Stimulated activated CD4-positive, alpha-beta T cell treated with anti-CD3 and anti-CD28 coated beads, Interleukin-4, amount 100 ng/mL, for 1 hour (primary cell): Measurements from ENCODE around the gene CCDC167.

Source experiments
- DNase-seq: peaks from one replicate; pipeline ENCODE4 v3.0.0-alpha.2; 2020

CCDC167 gene

DNA sequence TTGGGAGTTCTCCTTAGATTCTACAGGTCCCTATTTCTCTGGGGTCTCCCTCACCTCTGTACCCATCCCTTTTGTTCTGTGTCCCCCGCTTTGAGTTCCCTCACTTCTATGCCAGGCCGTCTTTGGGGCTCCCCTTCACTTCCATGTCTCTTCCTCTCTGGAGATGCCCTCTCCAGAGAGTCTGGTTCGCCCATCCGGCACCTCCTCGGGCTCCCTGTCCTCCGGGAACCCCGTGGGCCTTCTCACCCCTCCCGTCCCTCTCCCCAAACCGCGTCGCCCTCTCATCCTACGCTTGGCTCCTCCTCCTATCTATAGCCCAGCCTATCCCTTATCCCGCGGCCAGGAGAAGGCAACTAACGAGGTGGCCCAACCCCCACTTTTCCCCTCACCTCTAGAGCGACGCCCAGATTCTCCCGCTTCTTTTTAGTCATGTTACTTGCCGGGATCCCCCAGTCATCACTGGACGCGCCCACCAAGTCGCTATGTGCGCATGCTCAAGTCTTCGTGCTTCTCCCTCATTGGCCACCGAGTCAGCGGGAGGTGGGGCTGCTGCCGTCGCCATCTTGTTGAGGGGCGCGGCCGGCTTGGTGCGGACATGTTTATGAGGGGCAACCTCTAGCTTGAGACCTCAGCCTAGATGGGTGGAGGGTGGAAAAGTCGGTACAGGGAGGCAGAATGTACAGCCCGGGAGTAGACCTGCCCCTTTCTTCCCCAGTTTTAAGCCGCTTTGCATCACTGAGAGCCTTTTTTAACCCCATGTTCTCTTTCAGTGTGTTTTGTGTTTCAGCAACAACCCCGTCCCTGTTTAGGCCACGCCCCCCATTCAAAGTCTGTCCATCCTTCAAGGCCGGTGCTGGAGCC is at the start of gene CCDC167:
Gene CCDC167 (minus strand): TSS at position 461 of the 861 bp plus-strand sequence. CDS start 30 bp downstream, at position 431.
- DNase-seq, result peak; percentile 95

DNA sequence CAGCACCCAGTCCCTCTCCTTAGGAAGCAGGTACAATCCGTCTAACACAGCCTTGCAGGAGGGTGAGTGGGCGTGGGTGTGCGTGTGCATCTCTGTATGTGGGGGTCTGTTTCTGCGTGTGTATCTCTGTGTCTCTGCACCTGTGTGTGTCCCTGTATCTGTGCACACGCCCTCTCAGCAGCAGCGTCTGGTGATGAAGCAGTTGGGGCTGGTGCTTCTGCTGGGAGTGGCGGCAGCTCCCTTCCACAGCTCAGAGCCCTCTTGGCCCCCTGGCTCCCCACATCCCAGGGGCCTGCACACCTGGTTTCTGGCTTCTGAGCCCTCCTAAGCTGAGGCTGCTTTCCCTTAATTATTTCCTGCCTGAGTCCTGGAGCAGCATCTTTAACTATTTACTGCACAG is 49.5 kb upstream of the CCDC167 start:
- no peak for DNase-seq

GRCh38 chr6:37548067-37548674 is 48.5 kb upstream of the CCDC167 start:
- DNase-seq, result no peak

DNA sequence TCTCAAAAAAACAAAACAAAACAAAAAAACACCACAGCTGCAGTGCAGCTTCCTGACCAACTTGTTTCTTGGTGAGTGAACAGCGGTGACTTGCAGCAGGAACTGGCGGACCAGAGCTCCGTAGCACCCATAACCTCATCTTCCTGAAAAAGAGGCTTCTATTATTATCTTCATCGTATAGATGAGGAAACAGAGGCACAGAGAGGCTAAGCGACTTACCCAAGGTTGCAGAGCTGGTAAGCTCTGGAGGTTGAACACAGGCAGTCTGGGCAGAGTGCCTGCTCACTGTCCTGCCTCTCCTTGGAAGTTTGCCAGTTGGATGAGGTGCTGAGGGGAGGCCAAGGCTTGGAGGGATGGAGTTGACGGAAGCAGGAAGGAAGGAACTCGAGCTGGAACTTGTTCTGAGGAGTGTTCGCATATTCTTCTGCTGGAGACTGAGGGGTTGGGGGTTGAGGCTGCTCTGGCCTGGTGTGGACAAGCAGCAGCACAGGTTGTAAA is 47.9 kb upstream of the CCDC167 start:
- no peak for DNase-seq

GRCh38 chr6:37546141-37546871 is 46.6 kb upstream of the CCDC167 start:
- no peak for DNase-seq

DNA sequence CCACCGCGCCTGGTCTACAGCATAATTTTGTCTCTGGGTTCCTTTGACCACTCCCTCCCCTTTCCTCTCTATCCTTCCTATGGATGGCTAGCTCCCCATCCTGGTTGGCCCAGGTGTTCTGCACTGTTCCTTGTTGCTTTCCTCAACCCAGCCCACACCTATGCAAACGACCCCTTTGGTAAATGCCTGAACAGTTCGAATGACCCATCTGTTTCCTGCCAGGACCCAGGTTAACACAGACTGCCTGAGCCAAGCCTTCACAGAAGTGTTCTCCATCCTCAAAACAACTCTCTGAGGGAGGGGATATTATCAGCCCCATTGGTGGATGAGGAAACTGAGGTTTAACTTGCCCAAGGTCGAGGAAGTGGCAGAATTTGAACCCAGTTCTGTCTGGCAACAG is 44.8 kb upstream of the CCDC167 start:
- no peak for DNase-seq

- DNase-seq, result no peak
Observed at GRCh38 chr6:37543361-37543760, 43.7 kb upstream of the CCDC167 start.

- DNase-seq, result no peak
Observed at GRCh38 chr6:37541346-37541745, 41.7 kb upstream of the CCDC167 start.

DNA sequence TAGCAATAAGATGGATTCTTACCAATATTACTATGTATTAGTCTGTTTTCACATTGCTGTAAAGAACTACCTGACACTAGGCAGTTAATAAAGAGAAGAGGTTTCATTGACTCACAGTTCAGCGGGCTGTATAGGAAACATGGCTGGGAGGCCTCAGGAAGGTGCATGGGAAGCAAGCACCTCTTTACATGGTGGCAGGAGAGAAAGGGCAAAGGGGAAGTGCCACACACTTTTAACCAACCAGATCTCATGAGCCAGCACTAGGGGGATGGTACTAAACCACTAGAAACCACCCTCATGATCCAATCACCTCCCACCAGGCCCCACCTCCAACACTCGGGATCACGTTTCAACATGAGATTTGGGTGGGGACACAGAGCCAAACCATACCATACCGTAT is 40.7 kb upstream of the CCDC167 start:
- no peak for DNase-seq

- DNase-seq, result no peak
Observed at GRCh38 chr6:37540029-37540352, 40.3 kb upstream of the CCDC167 start.

DNA sequence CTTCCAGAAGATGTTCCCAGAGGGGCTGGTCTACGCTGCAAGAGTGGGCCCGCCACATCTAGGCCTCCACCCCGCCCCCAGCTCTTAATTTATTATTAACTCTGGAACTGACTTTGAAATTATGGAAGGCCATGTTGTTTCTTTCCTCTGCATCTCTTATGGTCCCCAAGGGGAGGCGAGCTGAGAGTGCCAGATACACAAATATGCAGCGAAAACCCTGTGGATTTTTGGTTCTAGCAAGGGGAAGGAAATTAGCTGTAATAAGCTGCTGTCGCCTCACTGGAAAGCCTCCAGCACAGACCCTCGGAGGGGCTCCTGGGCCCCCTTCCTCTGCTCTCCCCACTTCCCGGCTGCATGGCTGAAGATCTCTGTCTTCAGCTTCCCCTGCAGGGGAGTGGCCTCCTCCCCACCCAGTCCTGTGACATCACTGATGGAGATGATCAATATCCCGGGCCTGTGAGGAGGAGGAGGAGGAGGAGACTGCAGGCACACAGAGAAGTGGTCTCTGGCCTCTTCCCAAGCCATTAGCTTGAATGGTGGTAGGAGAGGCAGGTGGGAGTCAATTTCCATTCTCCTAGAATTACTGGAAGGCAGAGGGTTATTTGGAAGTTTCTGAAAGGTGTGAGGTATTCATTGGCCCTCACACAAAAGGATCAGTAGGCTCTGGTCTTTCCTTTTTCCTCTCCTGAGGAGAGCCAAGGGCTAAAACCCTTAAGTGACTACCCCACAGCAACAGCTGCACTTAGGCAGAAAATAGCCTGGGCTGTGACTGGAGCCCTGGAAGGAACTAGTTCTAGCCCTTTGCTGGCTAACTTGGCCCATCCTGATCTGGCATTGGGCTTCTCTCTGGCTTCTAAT is 39.7 kb upstream of the CCDC167 start:
- DNase-seq, result no peak

GRCh38 chr6:37538107-37538506 is 38.4 kb upstream of the CCDC167 start:
- no peak for DNase-seq

DNA sequence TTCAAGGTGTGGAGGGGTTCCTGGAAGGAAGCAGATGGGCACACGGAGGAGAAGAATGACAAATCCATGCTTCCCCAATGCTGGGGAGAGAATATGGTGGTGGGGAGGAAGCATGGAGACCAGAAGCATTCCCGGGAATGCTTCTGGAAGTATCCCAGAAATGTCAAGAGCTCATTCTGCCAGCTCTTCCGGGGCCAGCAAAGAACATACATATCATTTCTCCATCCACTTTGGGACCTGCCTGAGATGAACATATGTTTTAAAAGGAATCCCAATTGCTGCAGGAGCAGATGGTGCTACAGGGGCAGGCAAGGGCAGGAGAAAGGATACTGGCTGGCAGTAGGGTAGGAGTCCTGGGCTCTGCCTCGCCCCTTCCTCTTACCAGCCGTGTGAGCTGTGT is 37.9 kb upstream of the CCDC167 start:
- DNase-seq, result no peak

DNA sequence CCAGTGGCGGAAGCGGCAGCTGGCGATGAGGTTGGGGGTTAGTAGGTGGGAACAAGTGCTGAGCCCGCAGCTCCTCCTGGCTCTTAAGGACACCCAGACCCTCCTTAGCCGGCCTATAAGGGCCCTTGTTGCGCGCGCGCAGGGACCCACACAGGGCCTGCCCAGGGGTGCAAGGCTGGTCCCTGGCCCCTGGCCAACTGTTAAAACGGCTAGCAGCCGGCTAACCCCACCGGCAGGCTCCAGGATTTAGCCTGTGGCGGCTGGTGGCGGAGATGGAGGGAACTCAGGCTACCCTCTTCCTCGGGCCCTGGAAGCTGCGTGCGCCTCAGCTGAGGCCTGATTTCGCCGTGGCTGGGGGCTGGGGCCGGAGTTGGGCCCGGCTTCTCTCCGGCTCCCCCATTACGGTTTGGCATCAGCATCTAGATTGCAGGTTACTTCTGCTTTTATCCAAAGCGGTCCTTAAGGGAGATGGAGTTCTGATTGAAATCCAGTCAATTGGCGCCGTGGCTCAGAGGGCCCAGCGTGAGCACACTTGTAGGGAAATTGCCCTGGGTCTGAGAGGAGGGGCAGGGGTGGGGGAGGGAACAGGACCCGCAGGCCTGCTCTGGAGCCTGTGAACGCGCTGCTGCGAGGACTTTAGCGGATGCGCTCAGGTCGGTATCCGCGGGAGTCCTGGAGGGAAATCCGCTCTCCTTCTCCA is 36.9 kb upstream of the CCDC167 start:
- DNase-seq, result no peak

DNA sequence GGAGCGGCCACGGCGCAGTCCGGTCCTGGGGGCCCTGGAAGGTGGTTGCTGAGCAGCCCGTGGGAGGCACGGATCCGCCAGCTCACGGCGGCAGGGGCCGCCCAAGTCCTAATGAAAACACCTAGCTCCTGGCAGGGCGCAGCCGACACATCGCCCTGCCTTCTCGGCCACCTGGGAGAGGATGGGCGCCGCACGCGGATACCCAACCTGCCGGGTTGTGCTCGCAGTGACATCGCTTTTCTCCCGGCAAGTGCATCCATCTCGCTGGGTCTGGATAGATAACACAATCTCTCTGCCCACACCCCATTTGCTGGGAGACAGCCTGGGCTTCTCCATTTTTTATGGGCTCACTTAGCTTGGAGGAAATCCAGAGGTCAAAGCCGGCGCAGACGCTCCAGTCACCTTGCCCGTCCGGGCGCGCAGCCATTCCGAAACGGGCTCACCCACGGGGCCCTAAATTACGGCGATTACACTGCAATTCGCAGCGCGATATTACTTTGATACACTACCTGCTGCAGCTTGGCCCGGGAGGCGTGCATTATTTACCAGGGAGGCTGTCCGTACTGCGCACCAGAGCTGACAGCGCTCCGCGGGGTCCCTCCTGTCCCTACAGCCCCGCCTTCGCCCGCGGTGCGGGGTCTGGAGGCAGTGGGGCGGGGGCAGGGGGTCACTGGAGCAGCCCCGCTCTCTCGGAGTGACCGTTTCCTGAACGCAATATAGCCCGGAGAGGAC is 36.2 kb upstream of the CCDC167 start:
- DNase-seq, result peak; percentile 44

DNA sequence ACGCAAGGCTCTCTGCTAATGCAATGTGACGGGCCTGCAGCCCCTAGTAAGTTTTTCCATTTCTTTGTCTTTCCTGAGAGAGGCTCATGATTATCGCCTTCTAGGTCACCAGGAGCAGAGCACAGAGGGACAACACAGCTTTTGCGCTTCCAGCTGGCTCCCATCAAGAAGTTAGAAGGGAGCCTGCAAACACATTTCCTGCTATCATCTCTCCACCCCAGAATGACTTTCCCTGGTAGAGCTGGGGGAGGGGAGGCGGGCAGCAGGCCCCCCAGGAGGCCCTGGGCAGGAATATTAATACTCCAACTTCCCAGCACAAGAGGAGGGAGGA is 35.7 kb upstream of the CCDC167 start:
- DNase-seq, result no peak

GRCh38 chr6:37534893-37535292 is 35.2 kb upstream of the CCDC167 start:
- no peak for DNase-seq

GRCh38 chr6:37532122-37532521 is 32.4 kb upstream of the CCDC167 start:
- DNase-seq, result no peak

GRCh38 chr6:37531437-37532036 is 31.8 kb upstream of the CCDC167 start:
- no peak for DNase-seq

GRCh38 chr6:37531026-37531425 is 31.3 kb upstream of the CCDC167 start:
- no peak for DNase-seq

DNA sequence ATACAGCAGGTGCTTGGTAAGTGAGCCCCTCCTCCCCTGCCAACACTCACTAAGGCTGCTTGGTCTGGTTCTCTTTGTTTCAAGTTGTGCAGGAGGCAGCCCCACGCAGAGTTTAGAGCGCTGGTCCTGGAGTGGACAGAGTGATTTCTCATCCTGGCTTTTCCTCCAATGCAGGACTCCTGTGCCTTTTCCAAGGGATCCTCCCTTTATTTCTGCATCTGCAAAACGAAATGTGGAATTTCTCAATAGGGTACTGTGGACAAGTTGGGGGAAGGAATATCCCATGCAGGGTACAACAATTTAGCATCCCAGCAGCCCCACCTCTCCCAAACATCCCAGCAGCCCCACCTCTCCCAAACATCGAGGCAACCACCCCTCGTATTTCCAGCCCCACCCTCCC is 30.6 kb upstream of the CCDC167 start:
- DNase-seq, result no peak
